AG04450 (cell line): ENCODE results near the gene LSP1. TPM values are rescaled to one million over a fixed set of nuclear protein-coding genes. Genes with fewer than 3 reads are reported as not detected.

ENCODE experiments used
- CTCF ChIA-PET: fragments of 300-600, 350-600 bp; formaldehyde crosslinking; extraction: SDS; loops from one replicate; lab custom pipeline; 2022; ENCODE audit warnings: antibody characterized with exemption, inconsistent platforms; lab: Charles Lee
- POLR2A ChIA-PET: fragments of 350-600 bp; formaldehyde crosslinking; extraction: SDS; loops from one replicate; lab custom pipeline; 2021; ENCODE audit warnings: antibody characterized with exemption, inconsistent platforms; lab: Yijun Ruan, JAX
- DNase-seq: peaks from one replicate; pipeline ENCODE4 v3.0.0-alpha.2; 2011; ENCODE audit warnings: low read depth, low spot score
- H3K27ac ChIP-seq: one replicate; pipeline ENCODE4 v1.5.1; 2012; ENCODE audit warnings: low read depth, low read length, control low read depth
- H3K27me3 ChIP-seq: one replicate; pipeline ENCODE4 v1.6.0; 2012; ENCODE audit warnings: low read length; ENCODE audit not compliant: control insufficient read depth, insufficient read depth
- H3K4me3 ChIP-seq: 2 replicates; pipeline ENCODE4 v1.5.1; 2011; ENCODE audit warnings: mild to moderate bottlenecking, low read depth, low read length, control low read depth
- H3K9me3 ChIP-seq: 2 replicates; pipeline ENCODE4 v1.5.1; 2012; ENCODE audit warnings: low read length; ENCODE audit not compliant: control insufficient read depth, insufficient read depth
- CTCF ChIP-seq: IDR thresholded peaks from 2 replicates; pipeline ENCODE4 v1.5.1; 2011; ENCODE audit warnings: low read depth, low read length, control low read depth, inconsistent platforms
- polyA plus RNA-seq: library from polyadenylated mRNA; depleted of rRNA; stranded (reverse); fragments of >200 nt; gene quantifications from 2 replicates; pipeline ENCODE4 v1.2.3, GENCODE V29; 2011

Gene LSP1
- polyA plus RNA-seq, 1 experiment: not detected

DNA sequence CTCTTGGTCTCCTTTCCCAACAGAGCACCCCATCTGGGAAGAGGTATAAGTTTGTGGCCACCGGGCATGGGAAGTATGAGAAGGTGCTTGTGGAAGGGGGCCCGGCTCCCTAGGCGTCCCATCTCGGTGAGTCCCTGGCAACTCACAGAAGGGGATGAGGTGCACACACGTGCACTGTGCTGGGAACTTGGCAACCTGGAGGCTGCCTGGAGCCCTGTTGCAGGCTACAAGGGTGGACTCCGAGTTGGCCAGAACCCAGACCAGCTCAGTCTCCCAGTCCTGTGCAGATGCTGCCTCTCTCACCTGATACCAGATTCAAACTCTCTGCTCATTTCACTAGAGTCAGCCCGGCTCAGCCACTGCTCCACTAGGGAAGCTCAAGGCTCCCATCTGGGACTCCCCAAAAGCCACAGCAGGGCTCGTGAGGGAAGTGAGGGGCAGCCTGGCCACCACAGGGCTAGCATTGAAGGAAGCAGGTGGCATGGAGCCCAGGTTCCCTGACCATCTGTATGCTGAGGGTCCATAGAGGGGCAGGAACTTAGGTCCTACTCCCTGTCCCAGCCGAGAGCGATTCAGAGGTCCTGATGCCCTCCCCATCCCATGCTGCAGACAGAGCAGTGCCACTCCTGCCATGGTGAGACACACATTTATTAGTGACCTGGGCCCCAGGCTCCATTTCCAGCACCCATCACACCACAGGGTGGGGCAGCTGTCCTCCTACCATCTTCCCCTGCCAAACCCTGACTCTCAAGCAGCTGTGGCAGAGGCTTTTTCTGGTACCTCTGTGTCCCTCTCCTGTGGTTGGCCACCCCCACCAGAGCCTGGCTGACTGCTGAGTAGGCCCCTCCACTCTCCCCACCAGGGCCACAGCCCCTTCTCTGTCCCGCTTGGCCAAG lies 34.8 kb downstream of the LSP1 start:
- H3K27ac ChIP-seq: no peak overlapping the region
- no peak for TF ChIP-seq CTCF
- no peaks in the 10 kb centered on the region for H3K9me3 ChIP-seq
- H3K4me3 ChIP-seq: no peak overlapping the region
- peaks cover 24% of the 10 kb centered on the region for H3K27me3 ChIP-seq
- POLR2A ChIA-PET: no interaction called here
- no peak for DNase-seq
- CTCF ChIA-PET: no interaction called here

GRCh38 chr11:1888347-1888753 lies 35.5 kb downstream of the LSP1 start:
- Histone ChIP-seq H3K27ac (no peak overlapping the region), H3K4me3 (no peak overlapping the region), H3K9me3 (no peaks in the 10 kb centered on the region), H3K27me3 (peaks cover 20% of the 10 kb centered on the region)
- ChIA-PET POLR2A (no interaction called here), CTCF (no interaction called here)
- DNase-seq: no peak
- no peak for TF ChIP-seq CTCF

DNA sequence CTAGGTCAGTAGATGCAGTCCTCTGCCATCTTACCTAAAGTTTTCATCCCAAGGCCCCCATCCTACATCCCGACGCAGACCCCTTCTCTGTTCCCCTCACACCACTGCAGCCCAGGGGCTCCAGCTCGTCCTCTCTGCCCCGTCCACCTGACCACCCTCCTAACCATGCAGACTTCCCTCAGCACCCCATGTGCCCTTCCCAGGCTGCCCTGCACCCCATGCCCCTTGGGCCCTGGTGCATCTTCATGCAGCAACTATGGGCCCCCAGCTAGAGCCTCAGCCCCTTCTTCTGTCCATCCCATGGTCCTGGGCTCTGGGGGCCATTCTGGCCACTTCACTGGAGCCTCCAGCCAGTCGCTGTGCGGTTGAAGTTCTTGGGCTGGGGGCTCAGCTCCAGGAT lies 35.9 kb downstream of the LSP1 start:
- TF ChIP-seq CTCF: no peak
- DNase-seq: no peak
- no peaks in the 10 kb centered on the region for H3K9me3 ChIP-seq
- H3K27ac ChIP-seq: no peak overlapping the region
- POLR2A ChIA-PET: no interaction called here
- peaks cover 17% of the 10 kb centered on the region for H3K27me3 ChIP-seq
- H3K4me3 ChIP-seq: no peak overlapping the region
- CTCF ChIA-PET: no interaction called here

GRCh38 chr11:1889224-1889930 lies 36.5 kb downstream of the LSP1 start:
- Histone ChIP-seq H3K27me3 (peaks cover 14% of the 10 kb centered on the region), H3K9me3 (no peaks in the 10 kb centered on the region), H3K4me3 (no peak overlapping the region), H3K27ac (no peak overlapping the region)
- ChIA-PET CTCF (no interaction called here), POLR2A (no interaction called here)
- no peak for TF ChIP-seq CTCF
- DNase-seq: no peak
